ENCODE results near the gene EVA1A.

- TF ChIP-seq ZNF462 (CRISPR knock-in tag; IDR thresholded peaks at IDR 0.05) (no peak), CTCF (conservative IDR thresholded peaks at IDR 0.05; ENCODE audit: low read depth in 2 of 2) (no peak), EZH2 (IDR thresholded peaks at IDR 0.05; ENCODE audit: low read depth, unreplicated experiment) (no peak), REST (IDR thresholded peaks at IDR 0.05; ENCODE audit: unreplicated experiment) (no peak), JUNB (IDR thresholded peaks at IDR 0.05; ENCODE audit: unreplicated experiment) (no peak), EZH2phosphoT487 (IDR thresholded peaks at IDR 0.05; ENCODE audit: unreplicated experiment) (no peak), POLR2AphosphoS5 (IDR thresholded peaks at IDR 0.05; ENCODE audit: low read depth) (no peak), NANOG (IDR thresholded peaks at IDR 0.05; ENCODE audit: borderline replicate concordance) (no peak), CREB1 (CRISPR knock-in tag; IDR thresholded peaks at IDR 0.05; ENCODE audit: low read depth) (no peak)
Observed at GRCh38 chr2:75499534-75499933, 61.2 kb downstream of the EVA1A start.
